Activated CD4-positive, alpha-beta T cell treated with anti-CD3 and anti-CD28 coated beads, Interleukin-2, amount 10 ng/mL, durations not matched to agents 24 days and 14 days (primary cell): ENCODE measurements around the gene GALNT9. TPM values are rescaled to one million over a fixed set of nuclear protein-coding genes. Genes with fewer than 3 reads are reported as not detected.

ENCODE experiments used
- DNase-seq: peaks from one replicate; pipeline ENCODE4 v3.0.0; 2022
- H3K27ac Mint-ChIP-seq: one replicate; pipeline ENCODE4 v1.8.0; 2022; ENCODE audit warnings: mild to moderate bottlenecking, mixed read lengths
- H3K27me3 Mint-ChIP-seq: one replicate; pipeline ENCODE4 v1.8.0; 2022; ENCODE audit warnings: mixed read lengths
- H3K36me3 Mint-ChIP-seq: one replicate; pipeline ENCODE4 v1.8.0; 2022; ENCODE audit warnings: low read depth, mild to moderate bottlenecking, mixed read lengths
- H3K4me1 Mint-ChIP-seq: one replicate; pipeline ENCODE4 v1.8.0; 2021; ENCODE audit warnings: mixed read lengths
- H3K4me3 Mint-ChIP-seq: one replicate; pipeline ENCODE4 v1.8.0; 2022; ENCODE audit warnings: mild to moderate bottlenecking, moderate library complexity, mixed read lengths
- H3K9me3 Mint-ChIP-seq: one replicate; pipeline ENCODE4 v1.8.0; 2021; ENCODE audit warnings: mixed read lengths
- intact Hi-C: fragments of 100-400 bp; cut with micrococcal nuclease; formaldehyde crosslinking; loops from one replicate; pipeline ENCODE4 v1.15.1; 2023
- total RNA-seq: library from RNA; stranded (reverse); gene quantifications from 2 replicates; pipeline ENCODE4 v1.2.3, GENCODE V29; 2022

The GALNT9 gene
- total RNA-seq, 1 donor from 2014 or later, result not detected

GRCh38 chr12:132162508-132163031, 166.8 kb downstream of the GALNT9 start:
- Mint-ChIP-seq H3K4me3 (peak overlapping the region; percentile 13), H3K27ac (no peak overlapping the region), H3K36me3 (peaks cover 3% of the 10 kb centered on the region), H3K9me3 (peaks cover 13% of the 10 kb centered on the region), H3K4me1 (peaks cover 9% of the 10 kb centered on the region), H3K27me3 (peaks cover 3% of the 10 kb centered on the region)
- intact Hi-C loops, result no loop called here
- peak; percentile 78 for DNase-seq

GRCh38 chr12:132161796-132162507, 167.4 kb downstream of the GALNT9 start:
- H3K27ac Mint-ChIP-seq, result no peak overlapping the region
- peaks cover 3% of the 10 kb centered on the region for H3K27me3 Mint-ChIP-seq
- H3K4me1 Mint-ChIP-seq, result peaks cover 9% of the 10 kb centered on the region
- peak overlapping the region; percentile 13 for H3K4me3 Mint-ChIP-seq
- H3K36me3 Mint-ChIP-seq, result peaks cover 2% of the 10 kb centered on the region
- intact Hi-C loops, result no loop called here
- H3K9me3 Mint-ChIP-seq, result peaks cover 10% of the 10 kb centered on the region
- no peak for DNase-seq

- Mint-ChIP-seq H3K4me1 (peaks cover 9% of the 10 kb centered on the region), H3K9me3 (peaks cover 3% of the 10 kb centered on the region), H3K27me3 (peaks cover 3% of the 10 kb centered on the region), H3K36me3 (peaks cover 2% of the 10 kb centered on the region), H3K27ac (no peak overlapping the region), H3K4me3 (no peak overlapping the region)
- DNase-seq, result no peak
- intact Hi-C loops, result no loop called here
These were observed 168.2 kb downstream of the GALNT9 start for GRCh38 chr12:132161036-132161781.

- Mint-ChIP-seq H3K4me3 (no peak overlapping the region), H3K36me3 (peaks cover 2% of the 10 kb centered on the region), H3K27ac (no peak overlapping the region), H3K4me1 (peaks cover 9% of the 10 kb centered on the region), H3K9me3 (no peaks in the 10 kb centered on the region), H3K27me3 (peaks cover 3% of the 10 kb centered on the region)
- intact Hi-C loops, result no loop called here
- DNase-seq, result no peak
These were observed 168.8 kb downstream of the GALNT9 start for GRCh38 chr12:132160601-132161035.

GRCh38 chr12:132160016-132160415, 169.4 kb downstream of the GALNT9 start:
- peaks cover 2% of the 10 kb centered on the region for H3K36me3 Mint-ChIP-seq
- peaks cover 9% of the 10 kb centered on the region for H3K4me1 Mint-ChIP-seq
- intact Hi-C loops, result no loop called here
- DNase-seq, result no peak
- H3K27ac Mint-ChIP-seq, result no peak overlapping the region
- H3K27me3 Mint-ChIP-seq, result peaks cover 3% of the 10 kb centered on the region
- no peaks in the 10 kb centered on the region for H3K9me3 Mint-ChIP-seq
- H3K4me3 Mint-ChIP-seq, result no peak overlapping the region

- intact Hi-C loops, result loop anchor here (10.0 kb wide), 1 partner anchor 455 kb away; the partner anchor contains the start of genes LRCOL1 and P2RX2
- no peak overlapping the region for H3K27ac Mint-ChIP-seq
- H3K36me3 Mint-ChIP-seq, result peaks cover 2% of the 10 kb centered on the region
- peaks cover 3% of the 10 kb centered on the region for H3K27me3 Mint-ChIP-seq
- H3K4me3 Mint-ChIP-seq, result no peak overlapping the region
- no peaks in the 10 kb centered on the region for H3K9me3 Mint-ChIP-seq
- no peak for DNase-seq
- peaks cover 9% of the 10 kb centered on the region for H3K4me1 Mint-ChIP-seq
These were observed 169.8 kb downstream of the GALNT9 start for GRCh38 chr12:132159555-132160003.

GRCh38 chr12:132158677-132159554, 170.5 kb downstream of the GALNT9 start:
- Mint-ChIP-seq H3K4me1 (peaks cover 7% of the 10 kb centered on the region), H3K27me3 (no peaks in the 10 kb centered on the region), H3K36me3 (peaks cover 2% of the 10 kb centered on the region), H3K4me3 (no peak overlapping the region), H3K27ac (no peak overlapping the region), H3K9me3 (no peaks in the 10 kb centered on the region)
- intact Hi-C loops, result loop anchor here (10.0 kb wide), 1 partner anchor 456 kb away; the partner anchor contains the start of genes LRCOL1 and P2RX2
- no peak for DNase-seq

- Mint-ChIP-seq H3K4me3 (no peak overlapping the region), H3K27me3 (no peaks in the 10 kb centered on the region), H3K27ac (no peak overlapping the region), H3K4me1 (peaks cover 4% of the 10 kb centered on the region), H3K9me3 (no peaks in the 10 kb centered on the region), H3K36me3 (peaks cover 2% of the 10 kb centered on the region)
- intact Hi-C loops, result loop anchor here (10.0 kb wide), 1 partner anchor 457 kb away; the partner anchor contains the start of genes LRCOL1 and P2RX2
- DNase-seq, result no peak
These were observed 171.5 kb downstream of the GALNT9 start for GRCh38 chr12:132157733-132158409.

- no peaks in the 10 kb centered on the region for H3K27me3 Mint-ChIP-seq
- no peak overlapping the region for H3K27ac Mint-ChIP-seq
- no peaks in the 10 kb centered on the region for H3K36me3 Mint-ChIP-seq
- DNase-seq, result no peak
- intact Hi-C loops, result loop anchor here (10.0 kb wide), 1 partner anchor 458 kb away; the partner anchor contains the start of genes LRCOL1 and P2RX2
- H3K9me3 Mint-ChIP-seq, result no peaks in the 10 kb centered on the region
- H3K4me1 Mint-ChIP-seq, result peaks cover 1% of the 10 kb centered on the region
- H3K4me3 Mint-ChIP-seq, result no peak overlapping the region
These were observed 172.6 kb downstream of the GALNT9 start for GRCh38 chr12:132156573-132157325.

- H3K27ac Mint-ChIP-seq, result no peak overlapping the region
- H3K4me3 Mint-ChIP-seq, result no peak overlapping the region
- intact Hi-C loops, result loop anchor here (2.0 to 10.0 kb wide), 2 partner anchors 259 to 459 kb away; partner anchors contain the start of genes LRCOL1 and P2RX2
- no peak for DNase-seq
- peaks cover 1% of the 10 kb centered on the region for H3K4me1 Mint-ChIP-seq
- no peaks in the 10 kb centered on the region for H3K9me3 Mint-ChIP-seq
- H3K36me3 Mint-ChIP-seq, result no peaks in the 10 kb centered on the region
- no peaks in the 10 kb centered on the region for H3K27me3 Mint-ChIP-seq
These were observed 173.4 kb downstream of the GALNT9 start for GRCh38 chr12:132155771-132156572.

GRCh38 chr12:132154941-132155770, 174.2 kb downstream of the GALNT9 start:
- DNase-seq, result peak; percentile 72
- no peak overlapping the region for H3K27ac Mint-ChIP-seq
- H3K4me1 Mint-ChIP-seq, result peaks cover 1% of the 10 kb centered on the region
- H3K4me3 Mint-ChIP-seq, result no peak overlapping the region
- intact Hi-C loops, result loop anchor here (1.0 to 10.0 kb wide), 4 partner anchors 32 to 460 kb away; partner anchors contain the start of genes LRCOL1 and P2RX2
- H3K9me3 Mint-ChIP-seq, result no peaks in the 10 kb centered on the region
- no peaks in the 10 kb centered on the region for H3K27me3 Mint-ChIP-seq
- no peaks in the 10 kb centered on the region for H3K36me3 Mint-ChIP-seq
